IPS DF 6.9 (cell line): ENCODE data around the gene BBS7.

ENCODE experiments used
- DNase-seq: peaks from one replicate; pipeline ENCODE4 v3.0.0-alpha.2; 2013; ENCODE audit warnings: low read depth, low spot score
- H3K27ac ChIP-seq: one replicate; pipeline ENCODE4 v1.5.1; 2013; ENCODE audit warnings: low read length, control low read depth
- H3K27me3 ChIP-seq: 2 replicates; pipeline ENCODE4 v1.6.1; 2013; ENCODE audit warnings: mild to moderate bottlenecking, low read length; ENCODE audit not compliant: control insufficient read depth, insufficient read depth
- H3K36me3 ChIP-seq: 2 replicates; pipeline ENCODE4 v1.6.1; 2013; ENCODE audit warnings: low read length; ENCODE audit not compliant: control insufficient read depth, insufficient read depth
- H3K4me1 ChIP-seq: 2 replicates; pipeline ENCODE4 v1.6.1; 2013; ENCODE audit warnings: low read length; ENCODE audit not compliant: control insufficient read depth, insufficient read depth
- H3K4me3 ChIP-seq: 2 replicates; pipeline ENCODE4 v1.5.1; 2013; ENCODE audit warnings: mild to moderate bottlenecking, low read length
- H3K9me3 ChIP-seq: 2 replicates; pipeline ENCODE4 v1.6.1; 2013; ENCODE audit warnings: low read length, inconsistent platforms; ENCODE audit not compliant: control insufficient read depth, insufficient read depth
- WGBS: extraction: QIAGEN DNeasy Blood & Tissue Kit; methylation state at CpG from one replicate; pipeline ENCODE4 v1.1.7; 2013; ENCODE audit warnings: mixed read lengths, missing lambda C conversion rate; ENCODE audit not compliant: insufficient read length, insufficient coverage; 5-methylcytosine and 5-hydroxymethylcytosine counted together

Gene BBS7

GRCh38 chr4:121817006-121817405 lies 53.3 kb downstream of the BBS7 start:
- Histone ChIP-seq H3K4me3 (no peak overlapping the region), H3K27me3 (no peaks in the 10 kb centered on the region), H3K36me3 (peaks cover 21% of the 10 kb centered on the region; the same call in 1 of the 2 replicates), H3K9me3 (no peaks in the 10 kb centered on the region), H3K4me1 (no peaks in the 10 kb centered on the region), H3K27ac (no peak overlapping the region)
- WGBS = no CpG with 5 or more reads among the region's 3 CpGs
- no peak for DNase-seq

- no peaks in the 10 kb centered on the region for H3K9me3 ChIP-seq
- no peak overlapping the region for H3K27ac ChIP-seq
- no peaks in the 10 kb centered on the region for H3K4me1 ChIP-seq
- no peak for DNase-seq
- no CpG with 5 or more reads among the region's 2 CpGs for WGBS
- peaks cover 21% of the 10 kb centered on the region; the same call in 1 of the 2 replicates for H3K36me3 ChIP-seq
- no peak overlapping the region for H3K4me3 ChIP-seq
- no peaks in the 10 kb centered on the region for H3K27me3 ChIP-seq
Measured at GRCh38 chr4:121814756-121815155, 55.5 kb downstream of the BBS7 start.

- no peak for DNase-seq
Measured at GRCh38 chr4:121811122-121811521, 59.2 kb downstream of the BBS7 start.

GRCh38 chr4:121806411-121806810 lies 63.9 kb downstream of the BBS7 start:
- peaks cover 4% of the 10 kb centered on the region; the same call in 1 of the 2 replicates for H3K36me3 ChIP-seq
- no peak for DNase-seq
- H3K9me3 ChIP-seq = no peaks in the 10 kb centered on the region
- H3K4me3 ChIP-seq = no peak overlapping the region
- no peaks in the 10 kb centered on the region for H3K27me3 ChIP-seq
- H3K4me1 ChIP-seq = no peaks in the 10 kb centered on the region
- H3K27ac ChIP-seq = no peak overlapping the region
- no CpG with 5 or more reads among the region's 4 CpGs for WGBS

More at GRCh38 chr4:121811122-121811521, 59.2 kb downstream of the BBS7 start:
- H3K4me1 ChIP-seq = no peaks in the 10 kb centered on the region
- H3K9me3 ChIP-seq = no peaks in the 10 kb centered on the region
- H3K4me3 ChIP-seq = no peak overlapping the region
- H3K27me3 ChIP-seq = no peaks in the 10 kb centered on the region
- H3K27ac ChIP-seq = no peak overlapping the region
- peaks cover 7% of the 10 kb centered on the region; the same call in 1 of the 2 replicates for H3K36me3 ChIP-seq

GRCh38 chr4:121801715-121802075 lies 68.6 kb downstream of the BBS7 start:
- Histone ChIP-seq H3K36me3 (no peaks in the 10 kb centered on the region; the same call in 1 of the 2 replicates), H3K4me3 (peak overlapping the region; percentile 100), H3K4me1 (no peaks in the 10 kb centered on the region; the same call in 1 of the 2 replicates), H3K9me3 (no peaks in the 10 kb centered on the region), H3K27me3 (no peaks in the 10 kb centered on the region), H3K27ac (no peak overlapping the region)
- DNase-seq = no peak
- WGBS = no CpG with 5 or more reads among the region's 4 CpGs

GRCh38 chr4:121800961-121801714 lies 69.1 kb downstream of the BBS7 start, which contains the start of gene EXOSC9:
Gene EXOSC9, plus strand, starts transcription at chr4:121801323. Its CDS starts 102 bp downstream, at chr4:121801425.
- peak within 1 kb of the TSS; percentile 100 for H3K4me3 ChIP-seq
- WGBS = no CpG with 5 or more reads among the region's 48 CpGs
- H3K36me3 ChIP-seq = no peaks in the 10 kb centered on the region; the same call in 1 of the 2 replicates
- H3K4me1 ChIP-seq = no peaks in the 10 kb centered on the region; the same call in 1 of the 2 replicates
- DNase-seq = peak; percentile 88
- H3K9me3 ChIP-seq = no peaks in the 10 kb centered on the region
- H3K27me3 ChIP-seq = no peaks in the 10 kb centered on the region
- no peak within 1 kb of the TSS for H3K27ac ChIP-seq

- no peak for DNase-seq
- H3K27ac ChIP-seq = no peak overlapping the region
- 100% methylated on average over 1 of the region's 8 CpGs for WGBS
- H3K9me3 ChIP-seq = no peaks in the 10 kb centered on the region
- peak overlapping the region; percentile 100; the same call in 1 of the 2 replicates for H3K4me3 ChIP-seq
- no peaks in the 10 kb centered on the region; the same call in 1 of the 2 replicates for H3K36me3 ChIP-seq
- no peaks in the 10 kb centered on the region for H3K27me3 ChIP-seq
- H3K4me1 ChIP-seq = peaks cover 1% of the 10 kb centered on the region; the same call in 1 of the 2 replicates
Measured at GRCh38 chr4:121800638-121800960, 69.7 kb downstream of the BBS7 start.

- DNase-seq = no peak
- H3K27ac ChIP-seq = no peak overlapping the region
- H3K36me3 ChIP-seq = no peaks in the 10 kb centered on the region; the same call in 1 of the 2 replicates
- no peaks in the 10 kb centered on the region for H3K27me3 ChIP-seq
- no CpG with 5 or more reads among the region's 3 CpGs for WGBS
- no peaks in the 10 kb centered on the region for H3K9me3 ChIP-seq
- no peak overlapping the region for H3K4me3 ChIP-seq
- peaks cover 1% of the 10 kb centered on the region; the same call in 1 of the 2 replicates for H3K4me1 ChIP-seq
Measured at GRCh38 chr4:121799867-121800501, 70.3 kb downstream of the BBS7 start.

- peaks cover 3% of the 10 kb centered on the region; the same call in 1 of the 2 replicates for H3K4me1 ChIP-seq
- no peaks in the 10 kb centered on the region for H3K27me3 ChIP-seq
- no peaks in the 10 kb centered on the region for H3K9me3 ChIP-seq
- H3K36me3 ChIP-seq = no peaks in the 10 kb centered on the region; the same call in 1 of the 2 replicates
- H3K4me3 ChIP-seq = no peak overlapping the region
- DNase-seq = no peak
- no peak overlapping the region for H3K27ac ChIP-seq
- WGBS = 100% methylated on average over 1 of the region's 2 CpGs
Measured at GRCh38 chr4:121799208-121799823, 71.0 kb downstream of the BBS7 start.

- Histone ChIP-seq H3K9me3 (no peaks in the 10 kb centered on the region), H3K36me3 (no peaks in the 10 kb centered on the region), H3K27ac (no peak overlapping the region)
Measured at GRCh38 chr4:121796283-121796682, 74.0 kb downstream of the BBS7 start.

More at GRCh38 chr4:121796283-121796682, 74.0 kb downstream of the BBS7 start:
- peak; percentile 45 for DNase-seq
- no peaks in the 10 kb centered on the region for H3K27me3 ChIP-seq
- H3K4me1 ChIP-seq = peaks cover 3% of the 10 kb centered on the region; the same call in 1 of the 2 replicates
- H3K4me3 ChIP-seq = no peak overlapping the region
